Large intestine (tissue), 3 donors: ENCODE results near the gene C2CD4A. TPM values are rescaled to one million over a fixed set of nuclear protein-coding genes. Genes with fewer than 3 reads are reported as not detected.

ENCODE experiments used
- DNase-seq, 2 donors: peaks; one replicate each; pipeline versions ENCODE4 v3.0.0 to v3.0.0-alpha.2; 2013
- H3K27ac ChIP-seq: one replicate; pipeline ENCODE4 v1.5.1; 2013; ENCODE audit warnings: low read length
- H3K27me3 ChIP-seq: 2 replicates; pipeline ENCODE4 v1.6.1; 2013; ENCODE audit warnings: low read length; ENCODE audit not compliant: control insufficient read depth, insufficient read depth
- H3K36me3 ChIP-seq: 2 replicates; pipeline ENCODE4 v1.6.1; 2013; ENCODE audit warnings: low read length; ENCODE audit not compliant: control insufficient read depth, insufficient read depth
- H3K4me1 ChIP-seq: one replicate; pipeline ENCODE4 v1.6.1; 2013; ENCODE audit warnings: low read length; ENCODE audit not compliant: control insufficient read depth, insufficient read depth
- H3K4me3 ChIP-seq: one replicate; pipeline ENCODE4 v1.5.1; 2013; ENCODE audit warnings: low read length
- H3K9me3 ChIP-seq: one replicate; pipeline ENCODE4 v1.6.1; 2013; ENCODE audit warnings: mild to moderate bottlenecking, low read depth, low read length, moderate library complexity; ENCODE audit not compliant: control insufficient read depth
- WGBS: methylation state at CpG from one replicate; pipeline ENCODE4 v1.1.5; 2013; ENCODE audit warnings: low lambda C conversion rate; ENCODE audit not compliant: insufficient coverage; 5-methylcytosine and 5-hydroxymethylcytosine counted together
- polyA plus RNA-seq: library from polyadenylated mRNA; unstranded; fragments of 120-200 nt; gene quantifications from one replicate; pipeline ENCODE4 v1.2.1, GENCODE V29; 2013

Gene C2CD4A
- polyA plus RNA-seq, 1 donor = 3.6 TPM

- WGBS = 100% methylated on average over 1 of the region's 7 CpGs
- H3K36me3 ChIP-seq = no peaks in the 10 kb centered on the region
- H3K27ac ChIP-seq = no peak overlapping the region
- H3K27me3 ChIP-seq = no peaks in the 10 kb centered on the region
- no peak for DNase-seq
- no peaks in the 10 kb centered on the region for H3K9me3 ChIP-seq
- H3K4me3 ChIP-seq = no peak overlapping the region
- H3K4me1 ChIP-seq = peaks cover 8% of the 10 kb centered on the region
Measured at GRCh38 chr15:62103431-62103830, 36.7 kb downstream of the C2CD4A start.

- WGBS = no CpG with 5 or more reads among the region's 3 CpGs
- Histone ChIP-seq H3K27ac (no peak overlapping the region), H3K4me3 (no peak overlapping the region), H3K27me3 (no peaks in the 10 kb centered on the region), H3K36me3 (no peaks in the 10 kb centered on the region), H3K4me1 (peaks cover 11% of the 10 kb centered on the region), H3K9me3 (no peaks in the 10 kb centered on the region)
- DNase-seq = no peak
Measured at GRCh38 chr15:62104401-62104800, 37.6 kb downstream of the C2CD4A start.

- WGBS = no CpG with 5 or more reads among the region's 5 CpGs
- H3K27ac ChIP-seq = no peak overlapping the region
- H3K9me3 ChIP-seq = no peaks in the 10 kb centered on the region
- no peak for DNase-seq
- no peaks in the 10 kb centered on the region for H3K27me3 ChIP-seq
- H3K4me3 ChIP-seq = no peak overlapping the region
- H3K4me1 ChIP-seq = peaks cover 13% of the 10 kb centered on the region
- H3K36me3 ChIP-seq = no peaks in the 10 kb centered on the region
Measured at GRCh38 chr15:62104846-62105245, 38.1 kb downstream of the C2CD4A start.

GRCh38 chr15:62105266-62105665 is 38.5 kb downstream of the C2CD4A start:
- no peaks in the 10 kb centered on the region for H3K27me3 ChIP-seq
- H3K4me3 ChIP-seq = no peak overlapping the region
- H3K9me3 ChIP-seq = no peaks in the 10 kb centered on the region
- peaks cover 15% of the 10 kb centered on the region for H3K4me1 ChIP-seq
- DNase-seq = no peak
- no peaks in the 10 kb centered on the region for H3K36me3 ChIP-seq
- 100% methylated on average over 1 of the region's 11 CpGs for WGBS
- no peak overlapping the region for H3K27ac ChIP-seq

GRCh38 chr15:62106096-62106495 is 39.3 kb downstream of the C2CD4A start:
- no peak overlapping the region for H3K27ac ChIP-seq
- H3K4me1 ChIP-seq = peaks cover 21% of the 10 kb centered on the region
- no peaks in the 10 kb centered on the region for H3K27me3 ChIP-seq
- no peak overlapping the region for H3K4me3 ChIP-seq
- WGBS = no CpG with 5 or more reads among the region's 3 CpGs
- H3K36me3 ChIP-seq = no peaks in the 10 kb centered on the region
- no peak for DNase-seq
- H3K9me3 ChIP-seq = no peaks in the 10 kb centered on the region

GRCh38 chr15:62107571-62108121 is 40.9 kb downstream of the C2CD4A start:
- peak overlapping the region; percentile 33 for H3K27ac ChIP-seq
- H3K27me3 ChIP-seq = no peaks in the 10 kb centered on the region
- H3K9me3 ChIP-seq = no peaks in the 10 kb centered on the region
- WGBS = no CpG with 5 or more reads among the region's 2 CpGs
- no peak overlapping the region for H3K4me3 ChIP-seq
- peak; percentile 35 to 82 for DNase-seq
- H3K36me3 ChIP-seq = no peaks in the 10 kb centered on the region
- H3K4me1 ChIP-seq = peaks cover 35% of the 10 kb centered on the region

- Histone ChIP-seq H3K27ac (no peak overlapping the region), H3K4me1 (peaks cover 41% of the 10 kb centered on the region), H3K9me3 (no peaks in the 10 kb centered on the region), H3K36me3 (no peaks in the 10 kb centered on the region), H3K27me3 (no peaks in the 10 kb centered on the region), H3K4me3 (no peak overlapping the region)
- 75% methylated on average over 1 of the region's 2 CpGs for WGBS
- no peak for DNase-seq
Measured at GRCh38 chr15:62108411-62108810, 41.6 kb downstream of the C2CD4A start.

- Histone ChIP-seq H3K27ac (peak overlapping the region; percentile 68), H3K4me1 (peaks cover 46% of the 10 kb centered on the region), H3K36me3 (no peaks in the 10 kb centered on the region), H3K4me3 (no peak overlapping the region), H3K9me3 (no peaks in the 10 kb centered on the region), H3K27me3 (no peaks in the 10 kb centered on the region)
- WGBS = no CpG with 5 or more reads among the region's 1 CpG
- no peak for DNase-seq
Measured at GRCh38 chr15:62109437-62109836, 42.7 kb downstream of the C2CD4A start.

- no peak overlapping the region for H3K4me3 ChIP-seq
- 57% methylated on average over 1 of the region's 6 CpGs for WGBS
- H3K9me3 ChIP-seq = no peaks in the 10 kb centered on the region
- no peaks in the 10 kb centered on the region for H3K27me3 ChIP-seq
- H3K4me1 ChIP-seq = peaks cover 48% of the 10 kb centered on the region
- peak overlapping the region; percentile 68 for H3K27ac ChIP-seq
- H3K36me3 ChIP-seq = no peaks in the 10 kb centered on the region
- DNase-seq = peak; percentile 65 to 80
Measured at GRCh38 chr15:62109982-62110851, 43.4 kb downstream of the C2CD4A start.

- Histone ChIP-seq H3K9me3 (no peaks in the 10 kb centered on the region), H3K27ac (no peak overlapping the region), H3K27me3 (no peaks in the 10 kb centered on the region), H3K36me3 (no peaks in the 10 kb centered on the region), H3K4me3 (no peak overlapping the region), H3K4me1 (peaks cover 54% of the 10 kb centered on the region)
- no peak for DNase-seq
- WGBS = 67% methylated on average over 2 of the region's 4 CpGs
Measured at GRCh38 chr15:62112081-62112480, 45.3 kb downstream of the C2CD4A start.
